ENCODE results near the gene HYDIN.
"Not testable (repeated sequence)": the region's sequence is repeated elsewhere in the genome, so short reads cannot be mapped to it uniquely, and the experiment has no call there.

DNA sequence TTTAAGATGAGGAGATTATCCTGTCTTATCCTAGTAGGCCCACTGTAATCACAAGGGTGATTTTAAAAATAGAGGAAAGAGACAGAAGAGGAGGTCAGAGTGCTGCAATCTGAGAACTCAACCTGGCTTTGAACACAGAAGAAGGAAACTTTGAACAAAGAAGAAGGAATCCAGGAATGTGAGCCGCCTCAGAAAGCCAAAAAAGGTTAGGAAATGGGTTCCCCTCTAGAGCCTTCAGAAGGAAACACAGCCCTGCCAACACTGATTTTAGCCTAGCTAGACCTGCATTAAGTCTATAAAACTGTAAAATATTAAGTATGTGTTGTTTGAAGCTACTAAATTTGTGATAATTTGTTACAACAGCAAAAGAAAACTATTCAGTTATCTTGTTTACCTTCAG, 149.7 kb downstream of the HYDIN start:
- not testable (repeated sequence) for TF ChIP-seq EP300, CTCF, POLR2A, POLR2AphosphoS5 (IDR thresholded peaks at IDR 0.05)

All from suprapubic skin (tissue), 4 donors.